Measurements from ENCODE around the gene ZNF287. TPM values are rescaled to one million over a fixed set of nuclear protein-coding genes. Genes with fewer than 3 reads are reported as not detected.

ZNF287 gene
- total and polyA plus RNA-seq, 8 donors = 1.8 to 11.7 (median 4.1) TPM

DNA sequence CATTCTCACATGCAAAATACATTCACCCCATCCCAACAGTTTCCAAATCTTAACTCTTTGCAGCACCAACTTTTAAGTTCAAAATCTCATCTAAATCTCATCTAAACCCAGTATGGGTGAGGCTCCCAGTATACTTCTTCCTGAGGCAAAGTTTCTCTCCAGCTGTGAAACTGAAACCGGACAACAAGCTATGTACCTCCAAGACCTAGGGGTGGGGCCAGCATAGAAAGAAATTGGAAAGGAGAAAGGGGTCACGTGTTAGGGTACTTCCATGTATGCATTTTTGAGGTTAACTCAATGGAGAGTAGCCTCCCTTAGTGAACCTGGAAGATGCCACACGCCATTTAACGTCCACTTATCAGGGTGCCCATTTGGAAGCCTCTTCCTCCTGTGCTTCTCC lies 53.1 kb downstream of the ZNF287 start:
- TF ChIP-seq EP300 (IDR thresholded peaks at IDR 0.05) (no peak), POLR2A (IDR thresholded peaks at IDR 0.05) (no peak), POLR2AphosphoS5 (IDR thresholded peaks at IDR 0.05) (no peak)
- TF ChIP-seq, protein P1, sequence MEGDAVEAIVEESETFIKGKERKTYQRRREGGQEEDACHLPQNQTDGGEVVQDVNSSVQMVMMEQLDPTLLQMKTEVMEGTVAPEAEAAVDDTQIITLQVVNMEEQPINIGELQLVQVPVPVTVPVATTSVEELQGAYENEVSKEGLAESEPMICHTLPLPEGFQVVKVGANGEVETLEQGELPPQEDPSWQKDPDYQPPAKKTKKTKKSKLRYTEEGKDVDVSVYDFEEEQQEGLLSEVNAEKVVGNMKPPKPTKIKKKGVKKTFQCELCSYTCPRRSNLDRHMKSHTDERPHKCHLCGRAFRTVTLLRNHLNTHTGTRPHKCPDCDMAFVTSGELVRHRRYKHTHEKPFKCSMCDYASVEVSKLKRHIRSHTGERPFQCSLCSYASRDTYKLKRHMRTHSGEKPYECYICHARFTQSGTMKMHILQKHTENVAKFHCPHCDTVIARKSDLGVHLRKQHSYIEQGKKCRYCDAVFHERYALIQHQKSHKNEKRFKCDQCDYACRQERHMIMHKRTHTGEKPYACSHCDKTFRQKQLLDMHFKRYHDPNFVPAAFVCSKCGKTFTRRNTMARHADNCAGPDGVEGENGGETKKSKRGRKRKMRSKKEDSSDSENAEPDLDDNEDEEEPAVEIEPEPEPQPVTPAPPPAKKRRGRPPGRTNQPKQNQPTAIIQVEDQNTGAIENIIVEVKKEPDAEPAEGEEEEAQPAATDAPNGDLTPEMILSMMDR (IDR thresholded peaks at IDR 0.05) = no peak
- intact Hi-C loops (cut with DNase I; ENCODE audit: low total_unique reads) = no loop called here
- Histone ChIP-seq H3K36me3 (no peaks in the 10 kb centered on the region), H3K4me3 (no peak overlapping the region), H3K27ac (no peak overlapping the region), H3K27me3 (peaks cover 0 to 18% (median 4%) of the 10 kb centered on the region in 3 donors), H3K4me1 (peaks cover 0 to 12% (median 6%) of the 10 kb centered on the region in 4 donors), H3K9me3 (no peaks in the 10 kb centered on the region)
- DNase-seq = no peak
- 56 to 80% (median 79%) methylated on average over 4 of the region's 4 CpGs for WGBS, 5 donors

DNA sequence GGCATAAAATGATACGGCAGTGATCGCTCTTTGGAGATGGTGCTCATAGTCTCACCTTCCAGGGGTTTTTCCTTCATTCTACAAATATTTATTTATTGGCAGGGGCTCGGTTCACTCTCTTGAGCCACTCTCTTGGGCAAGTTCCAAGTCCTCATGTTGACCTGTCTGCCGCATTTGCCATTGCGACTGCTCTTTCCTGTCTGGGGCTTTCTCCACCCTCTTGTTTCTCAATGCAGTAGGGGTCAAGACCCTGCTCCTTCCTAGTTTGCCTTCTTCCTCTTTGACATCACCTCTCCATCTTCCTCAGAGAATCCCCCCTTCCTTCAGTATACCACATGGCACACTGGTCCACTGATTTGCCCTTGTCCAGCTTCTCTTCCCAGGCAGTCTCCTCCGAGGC lies 55.1 kb downstream of the ZNF287 start:
- TF ChIP-seq, protein P1 (IDR thresholded peaks at IDR 0.05) = no peak
- TF ChIP-seq POLR2A (IDR thresholded peaks at IDR 0.05) (no peak), POLR2AphosphoS5 (IDR thresholded peaks at IDR 0.05) (no peak), EP300 (IDR thresholded peaks at IDR 0.05) (no peak)
- H3K4me3 ChIP-seq = no peak overlapping the region
- DNase-seq = no peak
- peaks cover 0 to 12% (median 4%) of the 10 kb centered on the region in 4 donors for H3K4me1 ChIP-seq
- intact Hi-C loops (cut with DNase I; ENCODE audit: low total_unique reads) = no loop called here
- H3K27me3 ChIP-seq = peaks cover 0 to 18% (median 4%) of the 10 kb centered on the region in 3 donors
- H3K9me3 ChIP-seq = no peaks in the 10 kb centered on the region
- H3K27ac ChIP-seq = no peak overlapping the region
- no peaks in the 10 kb centered on the region for H3K36me3 ChIP-seq
- WGBS, 5 donors = 68 to 82% (median 75%) methylated on average over 6 of the region's 6 CpGs

- 54 to 76% (median 63%) methylated on average over 4 of the region's 4 CpGs for WGBS, 5 donors
- intact Hi-C loops (cut with DNase I; ENCODE audit: low total_unique reads) = no loop called here
These were observed 57.0 kb downstream of the ZNF287 start for GRCh38 chr17:16512011-16512410.

GRCh38 chr17:16511593-16511992 lies 57.4 kb downstream of the ZNF287 start:
- TF ChIP-seq POLR2AphosphoS5 (IDR thresholded peaks at IDR 0.05) = no peak
- no peak for TF ChIP-seq EP300 (IDR thresholded peaks at IDR 0.05)
- TF ChIP-seq, protein P1 (IDR thresholded peaks at IDR 0.05) = no peak
- TF ChIP-seq POLR2A (IDR thresholded peaks at IDR 0.05) = no peak
- no peaks in the 10 kb centered on the region for H3K9me3 ChIP-seq
- WGBS, 5 donors = 38 to 83% (median 74%) methylated on average over 1 of the region's 1 CpG
- peaks cover 0 to 2% (median 0%) of the 10 kb centered on the region in 3 donors for H3K27me3 ChIP-seq
- peaks cover 0 to 12% (median under 1%) of the 10 kb centered on the region in 4 donors for H3K4me1 ChIP-seq
- intact Hi-C loops (cut with DNase I; ENCODE audit: low total_unique reads) = no loop called here
- H3K36me3 ChIP-seq = no peaks in the 10 kb centered on the region
- no peak overlapping the region for H3K27ac ChIP-seq
- no peak overlapping the region for H3K4me3 ChIP-seq
- no peak for DNase-seq

More at GRCh38 chr17:16512011-16512410, 57.0 kb downstream of the ZNF287 start:
- H3K27me3 ChIP-seq = peaks cover 0 to 4% (median 0%) of the 10 kb centered on the region in 3 donors
- H3K4me1 ChIP-seq = peaks cover 0 to 16% (median 3%) of the 10 kb centered on the region in 4 donors
- H3K4me3 ChIP-seq = no peak overlapping the region
- H3K36me3 ChIP-seq = no peaks in the 10 kb centered on the region
- DNase-seq = peak in 1 of 2 donors; percentile 62
- no peak overlapping the region for H3K27ac ChIP-seq
- TF ChIP-seq, protein P1 (IDR thresholded peaks at IDR 0.05) = no peak
- TF ChIP-seq POLR2A (IDR thresholded peaks at IDR 0.05) (no peak), EP300 (IDR thresholded peaks at IDR 0.05) (no peak), POLR2AphosphoS5 (IDR thresholded peaks at IDR 0.05) (no peak)
- no peaks in the 10 kb centered on the region for H3K9me3 ChIP-seq
